ENCODE data around the gene SFXN5. TPM values are rescaled to one million over a fixed set of nuclear protein-coding genes. Genes with fewer than 3 reads are reported as not detected.
"Not testable (repeated sequence)": the region's sequence is repeated elsewhere in the genome, so short reads cannot be mapped to it uniquely, and the experiment has no call there.

SFXN5 gene
- total RNA-seq, 1 donor from 2014 or later, result 20.2 TPM

DNA sequence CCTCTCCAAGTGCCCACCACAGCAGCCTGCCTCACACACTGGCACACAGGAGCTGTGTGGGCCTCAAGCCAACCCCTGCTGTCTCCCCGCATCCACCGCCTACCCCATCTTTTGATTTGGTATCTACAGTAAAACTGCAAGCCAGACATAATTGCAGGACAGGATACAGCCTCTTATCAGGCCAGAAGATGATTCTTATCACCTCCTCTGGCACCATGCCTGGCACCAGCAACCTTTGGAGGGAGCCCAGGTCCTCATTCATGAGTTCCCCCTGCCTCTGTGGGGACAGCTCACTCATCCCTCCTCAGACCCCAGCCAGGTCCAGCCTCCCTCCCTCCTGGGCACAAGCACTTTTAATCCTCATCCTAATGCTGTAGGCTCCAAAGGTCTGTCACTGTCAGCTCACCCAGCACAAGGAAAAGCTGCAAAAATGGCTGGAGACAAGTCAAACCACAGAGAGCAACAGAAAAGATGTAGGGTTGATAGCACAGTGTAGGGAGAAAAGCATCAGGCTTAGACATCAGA, 31.6 kb upstream of the SFXN5 start:
- H3K4me1 Mint-ChIP-seq, result peaks cover 6% of the 10 kb centered on the region
- H3K4me3 Mint-ChIP-seq, result no peak overlapping the region
- TF ChIP-seq, protein P1, sequence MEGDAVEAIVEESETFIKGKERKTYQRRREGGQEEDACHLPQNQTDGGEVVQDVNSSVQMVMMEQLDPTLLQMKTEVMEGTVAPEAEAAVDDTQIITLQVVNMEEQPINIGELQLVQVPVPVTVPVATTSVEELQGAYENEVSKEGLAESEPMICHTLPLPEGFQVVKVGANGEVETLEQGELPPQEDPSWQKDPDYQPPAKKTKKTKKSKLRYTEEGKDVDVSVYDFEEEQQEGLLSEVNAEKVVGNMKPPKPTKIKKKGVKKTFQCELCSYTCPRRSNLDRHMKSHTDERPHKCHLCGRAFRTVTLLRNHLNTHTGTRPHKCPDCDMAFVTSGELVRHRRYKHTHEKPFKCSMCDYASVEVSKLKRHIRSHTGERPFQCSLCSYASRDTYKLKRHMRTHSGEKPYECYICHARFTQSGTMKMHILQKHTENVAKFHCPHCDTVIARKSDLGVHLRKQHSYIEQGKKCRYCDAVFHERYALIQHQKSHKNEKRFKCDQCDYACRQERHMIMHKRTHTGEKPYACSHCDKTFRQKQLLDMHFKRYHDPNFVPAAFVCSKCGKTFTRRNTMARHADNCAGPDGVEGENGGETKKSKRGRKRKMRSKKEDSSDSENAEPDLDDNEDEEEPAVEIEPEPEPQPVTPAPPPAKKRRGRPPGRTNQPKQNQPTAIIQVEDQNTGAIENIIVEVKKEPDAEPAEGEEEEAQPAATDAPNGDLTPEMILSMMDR (IDR thresholded peaks at IDR 0.05; ENCODE audit: unreplicated experiment), result no peak

DNA sequence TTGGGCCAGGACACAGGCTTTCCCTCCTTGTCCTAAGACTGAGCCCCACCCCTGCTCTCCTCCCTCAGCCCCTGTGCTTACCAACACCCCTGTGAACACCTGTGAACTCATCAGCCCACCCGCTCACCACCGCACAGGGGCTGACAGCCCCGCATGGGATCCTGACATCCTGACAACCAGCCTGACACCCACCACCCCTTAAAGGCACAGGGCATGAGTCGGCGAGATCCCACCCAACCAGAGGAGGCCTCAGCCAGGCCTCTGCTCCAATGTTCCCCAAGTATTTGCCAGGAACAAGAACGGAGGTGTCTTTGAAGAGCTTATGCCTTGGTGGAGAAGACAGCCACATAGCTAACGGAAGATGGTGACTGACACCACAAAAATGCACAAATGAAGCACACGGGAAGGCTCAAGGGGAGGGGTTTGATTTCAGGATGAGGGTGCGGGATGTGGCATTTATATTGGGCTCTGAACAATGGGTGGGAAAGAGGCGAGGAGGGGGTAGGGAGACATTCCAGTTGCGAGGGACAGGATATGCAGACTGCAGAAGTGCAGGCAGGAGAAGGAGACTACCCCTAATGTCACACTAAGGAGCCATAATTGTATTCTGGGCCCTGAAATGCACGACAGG, 30.2 kb upstream of the SFXN5 start:
- Mint-ChIP-seq H3K4me1 (peaks cover 6% of the 10 kb centered on the region), H3K27me3 (ENCODE audit: low read depth) (no peaks in the 10 kb centered on the region), H3K4me3 (no peak overlapping the region), H3K9me3 (no peaks in the 10 kb centered on the region), H3K27ac (no peak overlapping the region), H3K36me3 (no peaks in the 10 kb centered on the region)
- no peak for DNase-seq (ENCODE audit: low spot score in 2 of 2, unreplicated experiment in 2 of 2)
- TF ChIP-seq, protein P1 (IDR thresholded peaks at IDR 0.05; ENCODE audit: unreplicated experiment), result no peak

More for the DNA sequence above, 31.6 kb upstream of the SFXN5 start:
- H3K36me3 Mint-ChIP-seq, result no peaks in the 10 kb centered on the region
- no peaks in the 10 kb centered on the region for H3K9me3 Mint-ChIP-seq
- DNase-seq (ENCODE audit: low spot score in 2 of 2, unreplicated experiment in 2 of 2), result no peak
- no peaks in the 10 kb centered on the region for H3K27me3 Mint-ChIP-seq (ENCODE audit: low read depth)
- peak overlapping the region; percentile 67 for H3K27ac Mint-ChIP-seq

DNA sequence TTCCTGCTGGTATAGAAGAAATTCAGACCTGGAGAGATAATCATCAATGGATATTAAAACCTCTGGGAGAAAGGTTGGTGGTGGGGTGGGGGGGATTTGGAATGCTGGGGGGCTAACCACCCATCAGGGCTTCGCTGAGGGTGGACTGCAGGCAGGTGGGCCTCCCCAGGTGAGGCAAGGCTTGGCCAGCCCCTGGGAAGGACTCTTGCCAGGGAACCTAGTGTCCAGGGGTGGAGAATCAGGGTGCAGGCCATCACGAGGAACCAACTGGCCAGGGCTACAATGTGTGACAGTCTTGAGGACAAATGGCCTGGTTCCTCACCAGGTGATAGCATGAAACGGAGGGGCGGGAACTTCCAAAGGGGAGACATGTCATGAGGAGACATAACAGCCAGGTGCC, 29.4 kb upstream of the SFXN5 start:
- peaks cover 6% of the 10 kb centered on the region for H3K4me1 Mint-ChIP-seq
- H3K27me3 Mint-ChIP-seq (ENCODE audit: low read depth), result no peaks in the 10 kb centered on the region
- no peaks in the 10 kb centered on the region for H3K36me3 Mint-ChIP-seq
- H3K4me3 Mint-ChIP-seq, result no peak overlapping the region
- H3K9me3 Mint-ChIP-seq, result no peaks in the 10 kb centered on the region
- TF ChIP-seq, protein P1 (IDR thresholded peaks at IDR 0.05; ENCODE audit: unreplicated experiment), result no peak
- DNase-seq (ENCODE audit: low spot score in 2 of 2, unreplicated experiment in 2 of 2), result no peak
- H3K27ac Mint-ChIP-seq, result no peak overlapping the region

DNA sequence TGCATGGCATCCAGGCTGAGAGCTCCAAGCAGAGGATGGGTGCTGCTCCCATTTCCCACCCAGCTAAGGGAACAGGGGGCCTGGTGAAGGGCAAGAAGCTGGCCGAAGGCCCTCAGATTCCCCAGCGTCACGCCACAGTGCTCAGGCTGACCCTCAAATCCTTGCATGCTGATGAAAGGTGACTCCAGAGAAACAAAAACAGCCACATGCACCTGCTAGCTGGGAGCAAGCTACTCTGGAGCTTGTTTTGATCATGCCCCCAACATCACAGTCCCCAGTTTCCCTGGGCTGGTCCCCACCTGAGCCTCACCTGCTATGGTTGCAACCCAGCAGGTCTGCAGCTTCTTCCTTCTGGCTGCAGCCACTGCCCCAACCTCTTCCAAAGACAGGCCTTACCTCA, 28.0 kb upstream of the SFXN5 start:
- Mint-ChIP-seq H3K4me3 (no peak overlapping the region), H3K9me3 (no peaks in the 10 kb centered on the region), H3K27ac (no peak overlapping the region), H3K27me3 (ENCODE audit: low read depth) (no peaks in the 10 kb centered on the region), H3K36me3 (no peaks in the 10 kb centered on the region), H3K4me1 (peaks cover 6% of the 10 kb centered on the region)
- TF ChIP-seq, protein P1 (IDR thresholded peaks at IDR 0.05; ENCODE audit: unreplicated experiment), result no peak
- DNase-seq (ENCODE audit: low spot score in 2 of 2, unreplicated experiment in 2 of 2), result no peak

DNA sequence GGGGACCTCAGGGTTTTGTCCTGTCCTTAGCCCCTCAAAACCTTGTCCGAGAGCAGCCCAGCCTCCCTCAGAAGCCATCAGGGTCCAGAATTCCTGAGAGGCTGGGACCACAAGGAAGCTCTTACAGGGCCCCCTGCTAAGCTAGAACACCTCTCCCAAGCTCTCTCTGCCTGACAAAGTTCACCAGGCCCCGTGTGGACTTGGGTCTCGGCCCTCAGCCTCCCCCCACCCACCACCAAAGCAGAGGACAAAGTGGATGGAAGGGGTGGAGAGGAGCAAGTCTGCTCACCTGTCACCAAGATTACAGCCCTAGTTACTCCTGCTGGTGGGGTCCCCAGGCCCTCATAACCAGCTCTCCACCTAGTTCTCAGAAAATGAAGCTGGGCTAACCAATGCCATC, 24.4 kb upstream of the SFXN5 start:
- H3K4me1 Mint-ChIP-seq, result peaks cover 15% of the 10 kb centered on the region
- no peak overlapping the region for H3K27ac Mint-ChIP-seq
- no peak overlapping the region for H3K4me3 Mint-ChIP-seq
- no peak for DNase-seq (ENCODE audit: low spot score in 2 of 2, unreplicated experiment in 2 of 2)
- no peaks in the 10 kb centered on the region for H3K9me3 Mint-ChIP-seq
- H3K27me3 Mint-ChIP-seq (ENCODE audit: low read depth), result no peaks in the 10 kb centered on the region
- no peaks in the 10 kb centered on the region for H3K36me3 Mint-ChIP-seq
- TF ChIP-seq, protein P1 (IDR thresholded peaks at IDR 0.05; ENCODE audit: unreplicated experiment), result no peak

DNA sequence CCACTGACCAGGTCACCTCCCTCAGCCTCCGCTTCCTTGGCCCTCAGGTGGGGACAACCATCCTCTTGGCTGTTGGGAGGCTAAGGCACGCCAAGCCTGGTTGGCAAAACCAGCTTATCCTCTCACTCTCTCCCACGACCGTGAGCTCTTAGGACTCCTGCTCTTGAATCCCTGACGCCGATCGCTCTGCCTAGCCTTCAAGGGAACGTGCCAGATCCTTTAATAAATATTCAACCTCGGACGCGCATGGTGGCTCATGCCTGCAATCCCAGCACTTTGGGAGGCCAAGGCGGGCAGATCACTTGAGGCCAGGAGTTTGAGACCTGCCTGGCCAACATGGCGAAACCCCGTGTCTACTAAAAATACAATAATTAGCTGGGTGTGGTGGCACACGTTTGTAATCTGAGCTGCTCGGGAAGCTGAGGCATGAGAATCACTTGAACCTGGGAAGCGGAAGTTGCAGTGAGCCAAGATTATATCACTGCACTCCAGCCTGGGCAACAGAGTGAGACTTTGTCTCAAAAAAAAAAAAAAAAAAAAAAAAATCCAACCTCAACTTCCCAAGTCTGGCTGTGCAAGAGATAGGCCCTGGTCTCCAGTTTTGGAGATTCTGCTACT, 22.2 kb upstream of the SFXN5 start:
- not testable (repeated sequence) for DNase-seq (ENCODE audit: low spot score in 2 of 2, unreplicated experiment in 2 of 2); H3K27me3 Mint-ChIP-seq (ENCODE audit: low read depth); H3K27ac Mint-ChIP-seq; H3K36me3 Mint-ChIP-seq; H3K4me3 Mint-ChIP-seq; H3K9me3 Mint-ChIP-seq
- peaks cover 31% of the 10 kb centered on the region for H3K4me1 Mint-ChIP-seq
